Neural progenitor cell (in vitro differentiated cells): ENCODE measurements around the gene CTNNB1.

Source experiments
- CTCF ChIP-seq: fragments of 200-600 bp; sonication (generic); IDR thresholded peaks from 2 replicates; pipeline ENCODE4 v1.5.1; 2017; ENCODE audit warnings: antibody characterized with exemption, mild to moderate bottlenecking
- EZH2 ChIP-seq: fragments of 200-600 bp; sonication (generic); IDR thresholded peaks from 2 replicates; pipeline ENCODE4 v1.6.1; 2017; ENCODE audit warnings: antibody characterized with exemption, mild to moderate bottlenecking, moderate library complexity
- EZH2phosphoT487 ChIP-seq: fragments of 200-600 bp; sonication (generic); IDR thresholded peaks from 2 replicates; pipeline ENCODE4 v1.6.1; 2017; ENCODE audit warnings: antibody characterized with exemption

- TF ChIP-seq CTCF (no peak), EZH2 (no peak), EZH2phosphoT487 (no peak)
Observed at GRCh38 chr3:41250825-41251224, 51.5 kb downstream of the CTNNB1 start.
